Measurements from ENCODE around the gene COQ10A.

COQ10A gene

DNA sequence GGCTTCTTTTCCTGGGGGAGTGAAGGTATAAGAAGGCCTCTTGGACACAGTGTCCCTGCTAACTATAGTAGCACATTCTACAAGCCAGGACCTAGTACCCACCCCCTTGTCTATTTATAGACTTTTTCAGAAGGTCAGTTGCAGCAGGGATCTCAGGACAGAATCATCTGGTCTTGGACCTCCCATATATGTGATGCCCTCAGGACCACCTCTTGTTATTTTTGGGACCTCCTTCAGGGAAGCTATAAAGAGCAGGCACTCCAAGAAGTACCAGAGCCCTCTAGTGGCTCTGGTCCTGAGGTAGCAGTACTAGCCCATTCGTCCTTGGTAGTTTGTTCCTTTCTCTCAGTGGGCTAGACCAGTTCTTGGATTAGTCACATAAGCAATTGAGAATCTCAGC is 4.3 kb downstream of the COQ10A start:
- TF ChIP-seq FOXP2 (optimal IDR thresholded peaks at IDR 0.05; ENCODE audit: borderline replicate concordance, extremely low read depth, extremely low read length, insufficient read depth) (no peak), SIN3A (IDR thresholded peaks at IDR 0.05; ENCODE audit: borderline replicate concordance, insufficient read depth, low read length) (no peak), POLR2AphosphoS5 (IDR thresholded peaks at IDR 0.05; ENCODE audit: low read depth, low read length) (no peak; the same call in 1 of the 2 replicates), TAF1 (IDR thresholded peaks at IDR 0.05; ENCODE audit: borderline replicate concordance, insufficient read depth, low read length) (no peak)
- TF ChIP-seq, protein P1, sequence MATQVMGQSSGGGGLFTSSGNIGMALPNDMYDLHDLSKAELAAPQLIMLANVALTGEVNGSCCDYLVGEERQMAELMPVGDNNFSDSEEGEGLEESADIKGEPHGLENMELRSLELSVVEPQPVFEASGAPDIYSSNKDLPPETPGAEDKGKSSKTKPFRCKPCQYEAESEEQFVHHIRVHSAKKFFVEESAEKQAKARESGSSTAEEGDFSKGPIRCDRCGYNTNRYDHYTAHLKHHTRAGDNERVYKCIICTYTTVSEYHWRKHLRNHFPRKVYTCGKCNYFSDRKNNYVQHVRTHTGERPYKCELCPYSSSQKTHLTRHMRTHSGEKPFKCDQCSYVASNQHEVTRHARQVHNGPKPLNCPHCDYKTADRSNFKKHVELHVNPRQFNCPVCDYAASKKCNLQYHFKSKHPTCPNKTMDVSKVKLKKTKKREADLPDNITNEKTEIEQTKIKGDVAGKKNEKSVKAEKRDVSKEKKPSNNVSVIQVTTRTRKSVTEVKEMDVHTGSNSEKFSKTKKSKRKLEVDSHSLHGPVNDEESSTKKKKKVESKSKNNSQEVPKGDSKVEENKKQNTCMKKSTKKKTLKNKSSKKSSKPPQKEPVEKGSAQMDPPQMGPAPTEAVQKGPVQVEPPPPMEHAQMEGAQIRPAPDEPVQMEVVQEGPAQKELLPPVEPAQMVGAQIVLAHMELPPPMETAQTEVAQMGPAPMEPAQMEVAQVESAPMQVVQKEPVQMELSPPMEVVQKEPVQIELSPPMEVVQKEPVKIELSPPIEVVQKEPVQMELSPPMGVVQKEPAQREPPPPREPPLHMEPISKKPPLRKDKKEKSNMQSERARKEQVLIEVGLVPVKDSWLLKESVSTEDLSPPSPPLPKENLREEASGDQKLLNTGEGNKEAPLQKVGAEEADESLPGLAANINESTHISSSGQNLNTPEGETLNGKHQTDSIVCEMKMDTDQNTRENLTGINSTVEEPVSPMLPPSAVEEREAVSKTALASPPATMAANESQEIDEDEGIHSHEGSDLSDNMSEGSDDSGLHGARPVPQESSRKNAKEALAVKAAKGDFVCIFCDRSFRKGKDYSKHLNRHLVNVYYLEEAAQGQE (IDR thresholded peaks at IDR 0.05; ENCODE audit: insufficient read depth in 1 of 2, low read depth in 2 of 2, low read length in 2 of 2) = no peak

- TF ChIP-seq, protein P1 (IDR thresholded peaks at IDR 0.05; ENCODE audit: insufficient read depth in 1 of 2, low read depth in 2 of 2, low read length in 2 of 2) = no peak
- no peak for TF ChIP-seq POLR2AphosphoS5 (IDR thresholded peaks at IDR 0.05; ENCODE audit: low read depth, low read length)
- no peak for TF ChIP-seq FOXP2 (optimal IDR thresholded peaks at IDR 0.05; ENCODE audit: borderline replicate concordance, extremely low read depth, extremely low read length, insufficient read depth)
- no peak for TF ChIP-seq SIN3A (IDR thresholded peaks at IDR 0.05; ENCODE audit: borderline replicate concordance, insufficient read depth, low read length)
- no peak for TF ChIP-seq TAF1 (IDR thresholded peaks at IDR 0.05; ENCODE audit: borderline replicate concordance, insufficient read depth, low read length)
These were observed 7.6 kb downstream of the COQ10A start for GRCh38 chr12:56274299-56274698.

DNA sequence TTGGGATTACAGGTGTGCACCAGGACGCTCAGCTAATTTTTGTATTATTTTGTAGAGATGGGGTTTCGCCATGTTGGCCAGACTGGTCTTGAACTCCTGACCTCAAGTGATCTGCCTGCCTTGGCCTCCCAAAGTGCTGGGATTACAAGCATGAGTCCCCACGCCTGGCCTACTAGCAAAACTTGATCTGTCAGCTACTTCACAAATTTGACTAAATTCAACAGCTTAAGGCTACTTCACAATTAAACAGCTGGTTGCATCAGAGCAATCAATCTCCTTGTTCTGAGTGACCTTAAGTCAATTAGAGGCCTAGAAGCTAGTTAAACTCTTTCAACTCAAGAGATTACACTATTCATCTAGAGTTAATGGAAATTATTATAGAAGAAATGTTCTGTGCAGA is 12.2 kb downstream of the COQ10A start:
- TF ChIP-seq SIN3A (IDR thresholded peaks at IDR 0.05; ENCODE audit: borderline replicate concordance, insufficient read depth, low read length) (no peak), POLR2AphosphoS5 (IDR thresholded peaks at IDR 0.05; ENCODE audit: low read depth, low read length) (no peak), FOXP2 (optimal IDR thresholded peaks at IDR 0.05; ENCODE audit: borderline replicate concordance, extremely low read depth, extremely low read length, insufficient read depth) (no peak), TAF1 (IDR thresholded peaks at IDR 0.05; ENCODE audit: borderline replicate concordance, insufficient read depth, low read length) (no peak)
- TF ChIP-seq, protein P1 (IDR thresholded peaks at IDR 0.05; ENCODE audit: insufficient read depth in 1 of 2, low read depth in 2 of 2, low read length in 2 of 2) = no peak

GRCh38 chr12:56280849-56281248 is 14.1 kb downstream of the COQ10A start:
- TF ChIP-seq FOXP2 (optimal IDR thresholded peaks at IDR 0.05; ENCODE audit: borderline replicate concordance, extremely low read depth, extremely low read length, insufficient read depth) (no peak), SIN3A (IDR thresholded peaks at IDR 0.05; ENCODE audit: borderline replicate concordance, insufficient read depth, low read length) (no peak), POLR2AphosphoS5 (IDR thresholded peaks at IDR 0.05; ENCODE audit: low read depth, low read length) (no peak), TAF1 (IDR thresholded peaks at IDR 0.05; ENCODE audit: borderline replicate concordance, insufficient read depth, low read length) (no peak)
- TF ChIP-seq, protein P1 (IDR thresholded peaks at IDR 0.05; ENCODE audit: insufficient read depth in 1 of 2, low read depth in 2 of 2, low read length in 2 of 2) = no peak

- no peak for TF ChIP-seq FOXP2 (optimal IDR thresholded peaks at IDR 0.05; ENCODE audit: borderline replicate concordance, extremely low read depth, extremely low read length, insufficient read depth)
- no peak for TF ChIP-seq SIN3A (IDR thresholded peaks at IDR 0.05; ENCODE audit: borderline replicate concordance, insufficient read depth, low read length)
- no peak for TF ChIP-seq TAF1 (IDR thresholded peaks at IDR 0.05; ENCODE audit: borderline replicate concordance, insufficient read depth, low read length)
- no peak for TF ChIP-seq POLR2AphosphoS5 (IDR thresholded peaks at IDR 0.05; ENCODE audit: low read depth, low read length)
- TF ChIP-seq, protein P1 (IDR thresholded peaks at IDR 0.05; ENCODE audit: insufficient read depth in 1 of 2, low read depth in 2 of 2, low read length in 2 of 2) = no peak
These were observed 15.3 kb downstream of the COQ10A start for GRCh38 chr12:56282030-56282429.

Measured in PFSK-1 (cell line).